DMS53 (cell line): ENCODE measurements around the gene FMN1.

Source experiments
- DNase-seq: peaks from one replicate; lab custom pipeline; 2025; lab: John Stamatoyannopoulos, UW

Gene FMN1

GRCh38 chr15:33119865-33120264 lies 74.6 kb downstream of the FMN1 start:
- no peak for DNase-seq

- no peak for DNase-seq
Measured at GRCh38 chr15:33119273-33119672, 75.2 kb downstream of the FMN1 start.

- DNase-seq, result no peak
Measured at GRCh38 chr15:33116198-33116597, 78.3 kb downstream of the FMN1 start.

GRCh38 chr15:33115191-33115861 lies 79.2 kb downstream of the FMN1 start:
- DNase-seq, result no peak

GRCh38 chr15:33114374-33114717 lies 80.2 kb downstream of the FMN1 start:
- no peak for DNase-seq

GRCh38 chr15:33113666-33114373 lies 80.7 kb downstream of the FMN1 start:
- DNase-seq, result no peak

- DNase-seq, result no peak
Measured at GRCh38 chr15:33112541-33113105, 81.9 kb downstream of the FMN1 start.

GRCh38 chr15:33111041-33111451 lies 83.5 kb downstream of the FMN1 start:
- no peak for DNase-seq

GRCh38 chr15:33109345-33109744 lies 85.2 kb downstream of the FMN1 start:
- no peak for DNase-seq

- no peak for DNase-seq
Measured at GRCh38 chr15:33108518-33108917, 86.0 kb downstream of the FMN1 start.

GRCh38 chr15:33107950-33108349 lies 86.6 kb downstream of the FMN1 start:
- DNase-seq, result no peak

GRCh38 chr15:33104212-33104611 lies 90.3 kb downstream of the FMN1 start:
- no peak for DNase-seq

GRCh38 chr15:33101036-33101435 lies 93.5 kb downstream of the FMN1 start:
- no peak for DNase-seq

- no peak for DNase-seq
Measured at GRCh38 chr15:33100314-33100713, 94.2 kb downstream of the FMN1 start.

- no peak for DNase-seq
Measured at GRCh38 chr15:33099739-33100138, 94.8 kb downstream of the FMN1 start.

GRCh38 chr15:33099213-33099612 lies 95.3 kb downstream of the FMN1 start:
- DNase-seq, result no peak

GRCh38 chr15:33098094-33099058 lies 96.1 kb downstream of the FMN1 start:
- no peak for DNase-seq

GRCh38 chr15:33096134-33096533 lies 98.4 kb downstream of the FMN1 start:
- no peak for DNase-seq

- DNase-seq, result no peak
Measured at GRCh38 chr15:33095641-33096040, 98.9 kb downstream of the FMN1 start.

GRCh38 chr15:33094336-33094735 lies 100.2 kb downstream of the FMN1 start:
- no peak for DNase-seq

GRCh38 chr15:33093222-33093621 lies 101.3 kb downstream of the FMN1 start:
- DNase-seq, result no peak

- DNase-seq, result no peak
Measured at GRCh38 chr15:33091983-33092693, 102.4 kb downstream of the FMN1 start.
